Stimulated activated CD4-positive, alpha-beta T cell treated with anti-CD3 and anti-CD28 coated beads, Interleukin-15, amount 100 ng/mL, for 1 hour (primary cell): ENCODE data around the gene ACCS.
A peak's percentile ranks its signal among the peaks of the same experiment; 100 is the strongest.

Experiments
- DNase-seq, 2 donors: peaks; one replicate each; pipeline ENCODE4 v3.0.0-alpha.2; 2020; ENCODE audit warnings: low read depth in 1 of 2, low spot score in 1 of 2

ACCS gene

GRCh38 chr11:44065841-44066731, at the start of gene ACCS:
TSS of gene ACCS (plus strand) at chr11:44066270. CDS start at chr11:44067628, 1,358 bp downstream.
- DNase-seq = peak; percentile 71 to 78

DNA sequence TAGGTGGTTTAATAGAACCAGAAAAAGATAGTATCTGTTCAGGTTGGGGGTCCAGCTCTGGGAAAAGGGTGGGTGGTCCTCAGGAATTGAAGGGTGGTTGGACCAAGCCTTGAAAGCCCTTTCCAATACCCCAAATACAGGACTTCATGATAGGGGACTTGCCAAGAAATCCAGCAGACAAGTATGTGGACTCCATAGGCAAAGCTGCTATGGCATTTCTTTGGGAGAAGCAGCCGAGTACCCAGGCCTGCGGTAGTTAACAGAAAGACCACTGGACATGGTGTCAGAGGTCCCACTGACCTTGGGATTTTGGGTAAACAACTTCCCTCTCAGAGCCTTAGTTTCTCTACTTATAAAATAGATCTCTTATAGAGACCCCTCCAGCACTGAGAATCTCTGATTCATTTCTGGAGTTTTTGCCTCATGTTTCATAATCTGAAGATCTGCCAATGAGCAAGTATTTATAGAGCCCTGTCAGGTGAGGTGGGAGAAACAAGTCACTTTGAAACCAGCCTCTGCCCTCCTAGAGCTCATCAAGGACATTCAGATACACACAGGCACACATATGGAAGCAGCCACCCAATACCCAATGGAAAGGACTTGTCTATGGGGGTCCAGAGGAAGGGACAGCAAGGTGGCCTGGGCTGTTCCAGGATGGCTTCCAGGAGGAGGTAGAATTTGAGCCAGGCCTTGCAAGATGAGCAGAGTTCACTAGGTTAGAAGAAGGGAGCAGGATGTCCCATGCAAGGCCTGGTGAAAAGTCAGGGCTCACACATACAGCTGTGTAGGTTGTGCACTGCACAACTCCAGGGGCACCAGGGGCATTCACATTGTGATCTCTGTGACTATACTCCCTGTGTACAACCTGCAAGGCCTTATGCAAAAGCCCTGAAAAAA, 49.3 kb upstream of the ACCS start:
- no peak for DNase-seq

DNA sequence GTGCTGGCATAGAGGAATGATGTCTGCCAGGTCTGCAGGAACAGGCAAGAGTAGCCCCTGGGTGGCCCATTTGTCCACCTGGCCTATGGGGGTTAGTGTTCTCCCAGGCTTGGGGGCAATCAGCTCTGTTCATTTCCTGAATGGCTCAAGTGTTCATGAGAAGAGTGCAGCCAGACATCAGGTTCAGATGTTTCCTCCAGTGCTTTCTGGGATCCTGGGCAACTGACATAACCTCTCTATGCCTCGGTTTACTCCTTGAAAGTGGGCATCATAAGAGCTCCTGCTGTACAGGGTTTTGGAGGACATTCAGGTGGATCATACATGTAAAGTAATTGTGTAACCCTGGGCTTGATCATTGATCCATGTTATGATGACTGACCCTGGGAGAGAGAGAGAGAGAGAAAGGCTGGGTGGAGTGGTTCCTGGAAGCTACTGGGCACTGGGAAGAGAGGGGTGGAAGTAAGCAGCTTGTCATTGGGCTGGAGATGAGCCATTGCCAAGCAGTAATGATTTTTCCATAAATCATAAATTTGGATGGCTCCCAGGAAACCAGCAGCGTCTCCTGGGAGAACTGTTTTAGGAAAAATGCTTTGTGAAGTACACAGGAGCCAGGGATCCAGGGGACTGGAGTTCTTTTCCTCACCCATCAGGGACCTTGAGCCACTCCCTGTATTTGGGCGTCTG, 48.5 kb upstream of the ACCS start:
- no peak for DNase-seq

DNA sequence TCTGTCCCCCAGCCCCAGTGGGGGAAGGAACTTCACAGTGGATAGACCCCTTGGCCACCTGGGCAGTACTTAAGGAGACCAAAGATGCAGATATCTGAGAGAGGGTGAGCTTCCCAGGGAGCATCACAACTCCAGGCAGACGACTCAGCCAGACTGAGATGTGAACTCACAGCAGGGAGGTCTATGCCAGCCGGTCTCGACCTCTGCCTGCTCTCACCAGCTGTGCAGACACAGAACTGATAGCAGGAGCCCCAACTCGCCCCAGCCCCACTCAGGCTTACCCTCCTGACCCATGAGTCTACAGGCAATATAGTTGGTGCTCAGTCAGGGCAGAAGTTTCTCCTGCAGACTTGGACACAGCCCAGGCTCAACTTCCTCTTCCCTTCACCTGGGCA, 47.9 kb upstream of the ACCS start:
- DNase-seq = no peak

DNA sequence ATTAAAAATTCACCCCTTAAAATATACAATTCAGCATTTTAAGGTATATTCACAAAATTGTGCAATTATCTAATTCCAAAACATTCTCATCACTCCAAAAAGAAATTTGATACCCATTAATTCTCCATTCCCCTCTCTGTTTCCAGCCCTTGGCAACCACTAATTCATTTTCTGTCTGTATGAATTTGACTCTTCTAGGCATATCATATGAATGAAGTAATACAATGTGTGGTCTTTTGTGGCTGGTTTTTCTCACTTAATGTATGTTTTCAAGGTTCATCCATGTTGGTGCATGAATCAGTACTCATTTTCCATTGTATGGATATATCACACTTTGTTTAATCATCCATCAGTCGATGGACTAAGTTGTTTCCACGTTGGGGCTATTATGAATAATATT, 47.2 kb upstream of the ACCS start:
- DNase-seq = no peak

DNA sequence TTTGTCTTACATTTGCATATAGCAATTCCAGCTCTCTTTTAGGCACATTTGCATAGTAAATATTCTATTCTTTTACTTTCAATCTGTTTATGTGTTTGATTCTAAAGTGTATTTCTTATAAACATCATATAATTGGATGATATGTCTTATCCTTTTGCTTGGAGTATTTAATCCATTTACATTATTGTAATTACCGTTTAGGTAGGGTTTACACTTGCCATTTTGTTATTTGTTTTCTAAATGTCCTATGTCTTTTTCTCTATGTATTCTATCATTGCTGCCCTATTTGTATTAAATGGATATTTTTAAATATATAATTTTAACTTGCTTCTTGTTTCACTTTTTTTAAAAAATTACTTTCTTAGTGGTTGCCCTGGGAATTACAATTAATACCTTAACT, 41.1 kb upstream of the ACCS start:
- no peak for DNase-seq

DNA sequence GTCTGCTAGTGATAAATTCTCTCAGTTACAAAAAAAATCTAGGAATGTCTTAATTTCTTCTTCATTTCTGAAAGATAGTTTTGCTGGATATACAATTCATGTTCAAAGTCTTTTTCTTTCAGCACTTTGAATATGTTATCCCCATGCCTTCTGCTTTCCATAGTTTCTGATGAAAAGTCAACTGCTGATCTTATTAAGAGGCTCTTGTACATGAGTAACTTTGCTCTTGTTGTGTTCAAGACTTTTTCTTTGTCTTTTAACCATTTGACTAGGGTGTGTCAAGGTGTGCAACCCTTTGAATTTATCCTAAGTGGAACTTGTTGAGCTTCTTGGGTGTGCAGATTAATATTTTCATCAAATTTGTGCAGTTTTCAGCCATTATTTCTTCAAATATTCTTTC, 40.3 kb upstream of the ACCS start:
- no peak for DNase-seq

GRCh38 chr11:44028401-44028800, 37.7 kb upstream of the ACCS start:
- no peak for DNase-seq

DNA sequence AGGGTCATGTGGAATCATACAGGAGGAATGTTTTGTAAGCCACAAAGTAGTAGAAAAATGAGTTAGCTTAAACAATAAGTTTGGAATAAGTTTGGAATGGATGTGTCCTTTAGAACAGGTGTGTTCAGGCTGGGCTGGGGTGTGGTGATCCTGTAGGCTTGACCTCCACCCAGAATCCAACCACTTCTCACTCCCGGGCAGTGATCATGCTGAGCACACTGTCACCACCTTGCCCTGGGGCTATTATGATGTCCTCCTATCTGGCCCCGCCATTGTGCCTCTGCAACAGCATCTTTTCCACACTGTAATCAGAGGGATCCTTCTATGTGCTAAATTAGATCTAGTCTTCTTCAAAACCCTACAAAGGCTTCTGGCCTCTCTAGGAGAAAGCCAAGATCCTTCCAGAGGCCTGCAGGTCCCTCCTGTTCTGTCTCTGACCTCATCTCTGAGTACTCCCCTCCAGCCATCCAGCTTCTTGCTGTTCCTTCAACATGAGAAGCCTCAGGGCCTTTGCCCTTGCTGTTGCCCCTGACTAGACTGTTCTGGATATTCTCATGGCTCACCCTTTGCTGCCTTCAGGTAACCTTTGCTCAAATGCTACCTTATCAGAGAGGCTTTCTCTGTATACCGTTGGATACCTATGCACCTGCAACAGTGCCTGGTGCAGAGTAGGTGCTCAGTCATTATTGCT, 37.1 kb upstream of the ACCS start:
- DNase-seq = no peak

DNA sequence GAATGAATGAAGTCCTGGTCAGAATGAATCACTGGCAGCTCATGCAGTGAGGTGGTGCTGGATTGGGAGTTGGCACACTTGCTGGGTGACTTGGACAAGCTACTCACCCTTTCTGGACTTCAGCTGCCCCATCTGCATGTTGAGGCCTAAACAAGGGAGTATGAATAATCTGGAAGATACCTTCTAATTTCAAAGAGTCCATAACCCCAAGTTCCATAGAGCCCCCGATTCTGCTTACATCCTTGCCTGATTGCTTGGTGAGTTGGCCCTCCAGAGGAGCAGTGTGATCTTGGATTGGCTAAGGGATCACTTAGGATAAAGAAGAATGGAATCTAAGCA, 36.6 kb upstream of the ACCS start:
- no peak for DNase-seq

DNA sequence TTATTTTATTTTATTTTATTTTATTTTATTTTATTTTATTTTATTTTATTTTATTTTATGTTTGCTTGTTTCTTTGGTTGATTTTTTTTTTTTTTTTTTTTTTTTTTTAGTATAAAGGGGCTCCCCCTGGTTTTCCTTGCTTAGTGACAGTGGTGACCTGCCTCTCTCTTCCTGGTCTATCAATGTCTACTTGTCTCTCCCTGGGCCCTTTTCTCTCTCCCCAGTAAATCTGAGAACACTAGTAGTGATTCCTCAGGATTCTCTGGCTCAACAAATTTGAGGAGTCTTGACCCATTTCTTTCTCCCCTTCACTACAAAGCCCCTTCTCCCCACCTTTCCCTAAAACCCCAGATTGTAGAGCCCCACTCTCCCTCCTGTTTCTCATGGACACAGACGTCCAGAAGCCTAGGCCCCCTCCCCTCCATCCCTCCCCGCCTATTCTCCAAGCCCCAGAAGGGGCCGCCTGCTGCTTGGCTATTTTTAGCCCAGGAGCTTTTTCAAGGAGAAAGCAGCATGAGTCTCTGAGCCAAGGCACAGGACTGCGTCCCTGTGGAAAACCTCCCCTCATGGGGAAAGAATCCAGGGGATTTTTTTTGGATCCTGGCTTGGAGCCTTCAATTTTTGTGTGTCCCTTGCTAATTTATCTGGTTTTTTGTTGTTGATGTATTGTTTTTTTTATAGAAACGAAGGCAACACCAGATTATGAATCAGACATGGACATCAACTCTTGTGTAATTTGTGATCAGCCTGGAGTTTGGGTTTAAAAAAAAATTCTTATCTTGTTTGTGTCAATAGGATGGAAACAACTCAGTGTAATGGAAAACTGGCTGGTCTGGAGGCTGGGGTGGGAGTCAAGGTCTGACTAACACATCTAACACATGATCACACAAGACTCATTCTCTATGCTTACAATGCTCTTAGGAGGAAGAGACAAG, 35.8 kb upstream of the ACCS start:
- no peak for DNase-seq

GRCh38 chr11:44030996-44031395, 35.1 kb upstream of the ACCS start:
- no peak for DNase-seq

- no peak for DNase-seq
Observed at GRCh38 chr11:44031549-44031948, 34.5 kb upstream of the ACCS start.

- no peak for DNase-seq
Observed at GRCh38 chr11:44032299-44033085, 33.6 kb upstream of the ACCS start.

DNA sequence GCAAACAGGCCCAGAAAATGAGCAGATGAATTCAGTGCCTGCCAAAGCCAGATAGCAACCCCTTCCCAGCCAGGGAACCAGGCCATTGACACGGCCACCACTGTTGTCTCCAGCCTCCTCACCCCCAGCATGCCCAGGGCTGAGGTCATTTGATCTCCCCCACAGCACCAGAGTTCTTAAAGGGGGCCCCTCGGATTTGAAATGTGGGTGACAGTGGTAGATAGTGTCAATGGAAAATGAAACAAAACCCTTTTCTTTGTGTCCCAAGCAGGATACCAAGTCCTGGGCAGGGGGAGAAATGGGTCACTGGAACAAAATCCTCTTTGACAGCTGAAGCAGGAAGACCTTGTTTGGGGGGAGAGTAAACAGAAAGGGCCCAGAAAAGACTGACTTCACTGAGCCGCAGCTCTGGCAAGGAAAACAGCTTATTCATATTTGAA, 32.6 kb upstream of the ACCS start:
- no peak for DNase-seq

DNA sequence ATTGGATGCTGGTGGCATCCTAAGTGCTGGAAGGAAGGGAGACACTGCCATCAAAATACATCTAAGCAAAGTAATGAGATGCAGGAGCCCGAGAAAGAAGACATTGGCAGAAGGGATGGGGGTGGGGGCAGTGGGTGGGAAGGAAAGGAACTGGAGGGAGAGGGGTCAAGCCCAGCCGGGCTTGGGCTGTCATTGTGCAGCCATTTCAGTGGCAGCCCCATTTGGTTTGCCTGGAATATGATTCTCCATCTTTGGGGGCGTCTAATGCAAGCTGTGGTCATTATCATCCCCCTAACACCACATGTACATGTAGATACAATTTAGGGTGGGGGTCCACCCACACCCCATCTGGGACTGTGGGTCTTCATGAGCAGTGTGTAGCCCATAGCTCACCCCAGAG, 32.2 kb upstream of the ACCS start:
- no peak for DNase-seq

DNA sequence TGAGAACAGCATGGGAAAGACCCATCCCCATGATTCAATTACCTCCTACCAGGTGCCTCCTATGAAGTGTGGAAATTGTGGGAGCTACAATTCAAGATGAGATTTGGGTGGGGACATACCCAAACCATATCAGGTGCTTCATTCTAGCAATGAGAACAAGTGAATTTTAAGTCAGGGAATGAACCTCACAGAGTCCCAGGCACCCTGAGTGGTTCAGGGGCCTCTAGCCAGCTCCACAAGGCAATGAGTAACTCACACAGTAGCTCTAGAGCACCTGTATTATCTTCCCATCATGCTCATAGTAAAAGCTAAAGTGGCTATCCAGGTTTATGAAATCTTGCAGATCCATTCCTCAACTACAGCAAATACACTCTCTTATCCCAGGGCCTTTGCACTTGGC, 31.4 kb upstream of the ACCS start:
- DNase-seq = no peak

DNA sequence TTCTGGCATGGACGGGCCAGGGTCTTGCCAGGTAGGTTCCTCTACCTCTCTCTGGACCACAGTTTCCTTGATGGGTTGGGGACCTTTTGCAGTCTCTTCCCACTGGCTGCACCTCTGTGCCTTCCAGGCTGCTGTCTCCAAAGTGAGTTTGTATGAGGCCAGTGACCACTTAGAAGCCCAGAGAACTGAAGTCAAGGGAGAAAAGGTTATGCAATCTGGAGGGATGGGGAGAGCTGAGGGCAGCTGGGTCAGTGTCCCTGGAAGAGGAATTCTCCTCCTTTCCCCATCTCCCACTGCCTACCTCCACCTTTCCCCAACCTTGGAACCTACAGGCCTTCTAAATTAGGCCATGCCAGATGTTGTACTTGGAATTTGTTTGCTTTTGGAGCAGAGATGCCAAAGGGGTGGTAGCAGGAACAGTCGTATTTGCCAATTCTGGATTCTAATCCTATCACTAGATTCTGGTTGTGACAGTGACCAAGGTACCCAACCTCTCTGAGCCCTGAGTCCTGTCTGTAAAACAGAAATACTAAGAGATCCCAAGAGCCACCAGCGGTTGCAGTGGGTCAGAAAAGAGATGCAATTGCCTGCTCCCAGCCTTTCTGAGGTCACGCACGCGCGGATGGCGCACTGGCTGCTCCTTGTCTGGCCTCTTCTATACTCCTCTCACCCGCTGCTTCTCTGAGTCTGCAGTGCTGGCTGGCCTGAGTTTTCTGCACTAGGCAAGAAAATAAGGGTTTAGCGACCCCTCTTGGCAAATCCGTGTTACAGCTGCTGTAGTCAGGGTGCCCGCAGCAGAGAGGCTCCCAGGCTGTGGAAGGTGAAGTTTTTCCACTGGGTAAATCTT, 29.0 kb upstream of the ACCS start:
- DNase-seq = no peak
